Measurements from ENCODE around the gene ROM1. TPM values are rescaled to one million over a fixed set of nuclear protein-coding genes. Genes with fewer than 3 reads are reported as not detected.

Gene ROM1
- total RNA-seq (8.2 and 8.8 TPM in 2 replicates), polyA plus RNA-seq (4.8 and 5.3 TPM in 2 replicates), polyA minus RNA-seq (2.4 and 5.5 TPM in 2 replicates), Bru-seq, nascent RNA (percentile 24 among the genes with signal in this experiment), BruChase-seq, experiment 1, labeled RNA remaining after a 6-hour chase (percentile 42 among the genes with signal in this experiment), BruChase-seq, experiment 2, labeled RNA remaining after a 2-hour chase (percentile 33 among the genes with signal in this experiment)
- polyA plus RNA-seq (2011; cell fraction: cytosol; rRNA removed), result 7.0 and 8.7 TPM in 2 replicates
- polyA plus RNA-seq (2011; cell fraction: nucleus; rRNA removed), result 2.7 and 3.5 TPM in 2 replicates
- polyA plus RNA-seq (2012), result 7.9 and 11.8 TPM in 2 replicates
- 4.2 TPM for polyA minus RNA-seq (2011; cell fraction: cytosol; rRNA and poly(A)+ RNA removed)
- polyA minus RNA-seq (2011; cell fraction: nucleus; rRNA and poly(A)+ RNA removed), result 0.53 and 0.82 TPM in 2 replicates
- long read RNA-seq, transcript ROM1-201 (3 exons, 1,878 nt), result major isoform, 7 of 12 reads
- long read RNA-seq, partial matches to known transcripts, result 2 of 12 reads
- long read RNA-seq, other reads (novel, unspliced or antisense), result 1 of 12 reads

DNA sequence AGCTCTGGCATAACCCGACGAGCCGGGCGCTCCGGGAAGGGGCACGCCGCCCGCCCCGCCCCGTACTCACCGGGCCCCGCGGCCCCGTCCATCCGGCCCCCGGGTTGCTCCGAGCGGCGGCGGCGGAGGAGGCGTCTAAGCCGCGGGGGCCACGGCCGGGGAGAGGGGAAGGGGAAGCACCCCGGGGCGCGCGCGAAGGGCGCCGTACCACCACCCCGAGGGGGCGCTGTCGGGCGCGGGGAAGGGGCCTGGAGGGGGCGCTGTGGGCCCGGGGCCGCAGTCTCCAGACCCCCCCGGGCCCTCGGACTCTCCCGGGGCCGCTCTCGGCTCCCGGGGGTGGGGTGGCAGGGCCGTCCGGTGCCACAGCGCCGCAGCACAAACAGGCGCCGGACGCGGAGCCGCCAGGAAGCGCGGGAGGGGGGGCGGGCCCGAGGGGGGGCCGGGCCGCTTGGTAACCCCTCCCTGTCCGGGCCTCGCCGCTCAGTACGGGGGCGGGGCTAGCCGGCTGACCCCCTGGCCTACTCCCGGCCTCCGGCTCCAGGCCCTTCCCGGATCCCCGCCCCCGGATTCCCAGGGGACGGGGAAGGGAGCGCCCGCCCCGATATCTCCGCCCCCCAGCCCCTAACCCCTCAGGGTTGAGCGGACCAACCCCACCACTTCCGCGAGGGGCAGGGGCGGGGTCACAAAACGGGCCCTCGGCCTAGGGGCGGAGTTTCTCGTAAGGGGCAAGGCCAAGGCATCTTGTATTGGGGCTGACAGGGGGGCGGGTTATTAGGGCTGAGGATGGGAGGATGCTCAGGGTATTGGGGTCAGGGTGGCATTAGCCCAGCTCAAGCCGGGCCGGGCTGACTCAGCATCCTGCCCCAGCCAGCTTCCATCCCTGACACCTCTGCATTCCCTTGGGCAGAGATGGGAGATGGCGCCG lies at the start of gene ROM1, which contains the start of gene EML3:
TSS of gene ROM1 (plus strand) at position 892 of the 925 bp plus-strand sequence. CDS start at position 917, 25 bp downstream.
TSS of gene EML3 (minus strand) at position 410 of the 925 bp plus-strand sequence. CDS start at position 92, 318 bp downstream.
- H3K9me1 ChIP-seq (replicated peaks; ENCODE audit: control insufficient read depth, extremely low read depth, insufficient read depth, low read length), result no peaks in the 10 kb centered on the region
- peak within 1 kb of the TSS; percentile 57 for H3K9ac ChIP-seq (replicated peaks; ENCODE audit: extremely low read depth, insufficient read depth, low read length)
- peak within 1 kb of the TSS; percentile 51 for H2AFZ ChIP-seq (ENCODE audit: low read depth, low read length)
- intact Hi-C loops (cut with micrococcal nuclease), result loop anchor here (1.0 to 5.0 kb wide), 7 partner anchors 9 to 215 kb away; partner anchors contain the start of genes B3GAT3, C11orf98, CSKMT and EEF1G
- H3K27me3 ChIP-seq (ENCODE audit: control insufficient read depth in 2 of 2, insufficient read depth in 2 of 2, low read length in 2 of 2), result no peaks in the 10 kb centered on the region
- H4K20me1 ChIP-seq (replicated peaks; ENCODE audit: control insufficient read depth, extremely low read depth, insufficient read depth, low read length), result no peaks in the 10 kb centered on the region
- H3K79me2 ChIP-seq (ENCODE audit: control insufficient read depth, insufficient read depth, low read length), result peaks cover 14% of the 10 kb centered on the region
- peak within 1 kb of the TSS; percentile 87 for H3K4me2 ChIP-seq (ENCODE audit: insufficient read depth, low read length)
- no peaks in the 10 kb centered on the region for H3K9me3 ChIP-seq (replicated peaks; ENCODE audit: control insufficient read depth, insufficient read depth, low read length)
- H3K4me1 ChIP-seq (ENCODE audit: control insufficient read depth, extremely low read depth, insufficient read depth, low read length), result peaks cover 22% of the 10 kb centered on the region
- ChIA-PET POLR2A (interaction anchor here (1.2 to 2.0 kb wide), 4 partner anchors 9 to 59 kb away, joined by 3 to 9 read pairs (median 4); partner anchors contain the start of genes B3GAT3, C11orf98, CSKMT and EEF1G), CTCF (interaction anchor here (0.5 to 5.7 kb wide), 17 partner anchors 9 to 640 kb away, joined by 3 to 48 read pairs (median 5); partner anchors contain the start of genes B3GAT3, C11orf98, CSKMT and EEF1G)
- TF ChIP-seq POLR2A (IDR thresholded peaks at IDR 0.05; ENCODE audit: low read depth, low read length) (peak; percentile 41), CTCF (IDR thresholded peaks at IDR 0.05; ENCODE audit: extremely low read depth in 1 of 2, insufficient read depth in 1 of 2, low read depth in 1 of 2, low read length in 2 of 2) (peak; percentile 88 to 89), MAX (IDR thresholded peaks at IDR 0.05; ENCODE audit: insufficient read depth, insufficient read length) (no peak), EZH2 (IDR thresholded peaks at IDR 0.05; ENCODE audit: borderline replicate concordance, low read depth, low read length, severe bottlenecking) (no peak), POLR2AphosphoS5 (IDR thresholded peaks at IDR 0.05; ENCODE audit: insufficient read depth, low read depth, low read length) (peak; percentile 83)
- peak; percentile 92 for FAIRE-seq
- dilution Hi-C loops (cut with MboI; ENCODE audit: extremely low pct_ligation_motif_present, low sequenced_read_pairs), result no loop called here
- H3K36me3 ChIP-seq (ENCODE audit: control insufficient read depth in 2 of 2, extremely low read depth in 1 of 2, insufficient read depth in 2 of 2, low read length in 2 of 2), result peaks cover 0 to 11% of the 10 kb centered on the region in 2 experiments
- peak; percentile 80 for DNase-seq (ENCODE audit: low read depth, low spot score)
- H3K27ac ChIP-seq (ENCODE audit: insufficient read depth, low read depth, low read length), result peak within 1 kb of the TSS; percentile 30
- H3K4me3 ChIP-seq (replicated peaks in 1 of 3; ENCODE audit: insufficient read depth in 1 of 3, low read depth in 1 of 3, low read length in 3 of 3), result peak within 1 kb of the TSS; percentile 61 to 74 (median 67)
- BruUV-seq (replicated peaks), result no TSS peak

Data from endothelial cell of umbilical vein (primary cell).